ENCODE results near the gene CLSTN2. TPM values are rescaled to one million over a fixed set of nuclear protein-coding genes. Genes with fewer than 3 reads are reported as not detected.

The CLSTN2 gene
- total and polyA plus RNA-seq, 2 of the 8 experiments (the other 6 are each of a cell fraction or from before 2014, with no cell fraction given): 0.39 to 0.52 TPM

DNA sequence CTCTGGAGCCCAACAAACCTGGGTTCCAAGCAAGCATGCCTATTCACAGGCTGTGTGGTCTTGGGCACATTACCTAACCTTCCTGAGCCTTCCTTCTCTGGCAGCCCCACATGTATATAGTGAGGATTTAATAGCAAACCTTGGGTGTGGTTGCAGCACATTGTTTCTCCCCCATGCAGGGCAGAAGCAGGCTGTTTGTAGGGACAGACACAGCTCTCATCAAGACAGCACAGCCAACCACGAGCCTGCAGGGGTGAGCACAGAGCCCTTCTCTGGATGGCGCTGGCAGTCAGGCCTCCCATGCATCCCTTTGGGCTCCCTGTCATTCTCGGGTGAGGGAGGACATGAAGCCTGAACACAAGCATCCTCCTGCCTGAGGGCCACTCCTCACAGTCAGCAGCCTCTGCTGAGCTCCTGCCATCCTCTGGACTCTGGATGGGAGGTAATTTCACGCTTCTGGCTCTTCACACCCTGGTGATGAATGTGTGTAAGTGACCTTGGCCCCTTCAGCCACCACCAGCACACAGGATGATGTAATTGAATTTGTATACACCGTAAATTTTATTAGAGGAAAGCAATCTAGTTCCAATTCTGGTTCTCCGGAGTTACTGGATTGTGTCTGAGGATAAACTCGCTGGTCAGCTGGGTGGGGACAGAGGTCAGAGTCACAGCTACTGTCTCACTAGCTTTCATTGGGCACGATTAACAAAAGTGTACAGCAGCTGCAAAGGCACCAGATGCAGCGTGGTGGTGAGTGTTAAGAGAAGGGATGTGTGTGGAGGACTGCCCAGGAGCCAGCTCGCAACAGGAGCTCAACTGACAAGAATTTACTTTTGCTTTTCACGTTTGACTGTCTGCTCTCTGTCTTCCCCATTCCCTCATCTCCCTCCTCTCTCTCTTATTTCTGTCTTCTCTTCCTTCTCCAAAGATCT is 118.1 kb downstream of the CLSTN2 start (continued):
- TF ChIP-seq BRCA1 (IDR thresholded peaks at IDR 0.05; ENCODE audit: low read depth, low read length) (no peak), SIX5 (IDR thresholded peaks at IDR 0.05; ENCODE audit: low read depth, low read length) (no peak), SIN3A (conservative IDR thresholded peaks at IDR 0.05 in 1 of 2, IDR thresholded peaks at IDR 0.05 in 1 of 2; ENCODE audit: low read depth in 1 of 2, low read length in 2 of 2) (no peak), BACH1 (IDR thresholded peaks at IDR 0.05; ENCODE audit: low read length) (no peak)

Measured in H1 (cell line).